HepG2 (cell line): Measurements from ENCODE around the gene SECISBP2L. TPM values are rescaled to one million over a fixed set of nuclear protein-coding genes. Genes with fewer than 3 reads are reported as not detected.
A peak's percentile ranks its signal among the peaks of the same experiment; 100 is the strongest.

Experiments
- FOXM1 ChIP-seq: sonication (generic); formaldehyde crosslinking; IDR thresholded peaks from 2 replicates; pipeline ENCODE4 v1.5.0; 2020; ENCODE audit warnings: missing genetic modification reagents
- MAFG ChIP-seq: sonication (generic); formaldehyde crosslinking; IDR thresholded peaks from 2 replicates; pipeline ENCODE4 v1.5.1; 2020; ENCODE audit warnings: mild to moderate bottlenecking, missing genetic modification reagents
- NFRKB ChIP-seq: fragments of 450-650 bp; IDR thresholded peaks from 2 replicates; pipeline ENCODE4 v1.6.1; 2017
- PHF5A ChIP-seq: IDR thresholded peaks from one replicate; pipeline ENCODE4 v1.6.1; 2018; ENCODE audit warnings: low read depth, missing genetic modification reagents; ENCODE audit not compliant: unreplicated experiment
- RBM39 ChIP-seq: fragments of 200-400 bp; formaldehyde crosslinking; IDR thresholded peaks from one replicate; pipeline ENCODE4 v1.6.1; 2018; ENCODE audit warnings: antibody characterized with exemption, mild to moderate bottlenecking, low read depth, low read length; ENCODE audit not compliant: poor library complexity, severe bottlenecking
- RFXANK ChIP-seq: IDR thresholded peaks from 2 replicates; pipeline ENCODE4 v1.6.1; 2016
- SCMH1 ChIP-seq: sonication (generic); formaldehyde crosslinking; IDR thresholded peaks from 2 replicates; pipeline ENCODE4 v1.9.0; 2021; ENCODE audit warnings: missing genetic modification reagents, mild to moderate bottlenecking, borderline replicate concordance
- SNRNP70 ChIP-seq: fragments of 200-400 bp; formaldehyde crosslinking; IDR thresholded peaks from 2 replicates; pipeline ENCODE4 v1.6.1; 2017; ENCODE audit warnings: mild to moderate bottlenecking, low read depth, low read length, moderate library complexity
- SPEN ChIP-seq: sonication (generic); formaldehyde crosslinking; IDR thresholded peaks from 2 replicates; pipeline ENCODE4 v1.5.1; 2020; ENCODE audit warnings: low read depth, mild to moderate bottlenecking, missing genetic modification reagents
- TCF12 ChIP-seq, 2 experiments: fragments of 450-650 bp in 1 of 2; sonication (generic) in 1 of 2; formaldehyde crosslinking in 1 of 2; IDR thresholded peaks; 2 replicates each; pipeline versions ENCODE4 v1.6.1 to v1.8.0; 2017 to 2022; ENCODE audit warnings: antibody characterized with exemption in 1 of 2, mild to moderate bottlenecking in 1 of 2, missing genetic modification reagents in 1 of 2, moderate library complexity in 1 of 2
- ZNF138 ChIP-seq: sonication (generic); formaldehyde crosslinking; IDR thresholded peaks from 2 replicates; pipeline ENCODE4 v1.5.0; 2020; ENCODE audit warnings: mild to moderate bottlenecking, low read depth, missing genetic modification reagents
- ZNF225 ChIP-seq: sonication (generic); formaldehyde crosslinking; IDR thresholded peaks from 2 replicates; pipeline ENCODE4 v1.4.0; 2020; ENCODE audit warnings: mild to moderate bottlenecking, missing genetic modification reagents
- ZNF234 ChIP-seq: sonication (generic); formaldehyde crosslinking; conservative IDR thresholded peaks from 2 replicates; pipeline ENCODE4 v1.5.1; 2020; ENCODE audit warnings: mild to moderate bottlenecking, missing genetic modification reagents
- ZNF644 ChIP-seq: IDR thresholded peaks from 2 replicates; pipeline ENCODE4 v1.6.1; 2016; ENCODE audit warnings: low read depth
- ZNF670 ChIP-seq: sonication (generic); formaldehyde crosslinking; IDR thresholded peaks from 2 replicates; pipeline ENCODE4 v1.8.0; 2022; ENCODE audit warnings: mild to moderate bottlenecking, missing genetic modification reagents, borderline replicate concordance
- ZNF781 ChIP-seq: sonication (generic); formaldehyde crosslinking; IDR thresholded peaks from 2 replicates; pipeline ENCODE4 v1.5.1; 2020; ENCODE audit warnings: borderline replicate concordance, mild to moderate bottlenecking, missing genetic modification reagents; ENCODE audit errors: not compliant biosample characterization
- polyA plus RNA-seq, 8 experiments: library from polyadenylated mRNA; depleted of rRNA in 3 of 8; stranded (reverse) in 7 of 8; unstranded in 1 of 8; fragments of >200 nt; fragmentation: Illumina TruSeq in 4 of 8; extraction: Trizol in 4 of 8; gene quantifications; 2 replicates each; pipeline versions ENCODE4 v1.2.1 to v1.2.3, GENCODE V29; 2011 to 2016; ENCODE audit warnings: low read depth in 4 of 8, missing spikeins in 1 of 8, mixed read lengths in 1 of 8; ENCODE audit not compliant: insufficient read depth in 1 of 8
- total RNA-seq, 5 experiments: library from RNA; depleted of rRNA; stranded (reverse); fragments of >200 nt; fragmentation: Illumina TruSeq; extraction: Trizol; gene quantifications; 2 replicates each; pipeline ENCODE4 v1.2.3, GENCODE V29; 2016; ENCODE audit warnings: low read depth in 1 of 5
- TF ChIP-seq, protein P1 (sequence below): sonication (generic); formaldehyde crosslinking; conservative IDR thresholded peaks from 2 replicates; pipeline ENCODE4 v1.8.1; 2023; ENCODE audit warnings: missing genetic modification reagents
- TF ChIP-seq, protein P2 (sequence below): IDR thresholded peaks from 2 replicates; pipeline ENCODE4 v1.6.1; 2018; ENCODE audit warnings: missing genetic modification reagents, mild to moderate bottlenecking, missing compliant biosample characterization
- TF ChIP-seq, protein P3 (sequence below): sonication (generic); formaldehyde crosslinking; IDR thresholded peaks from 2 replicates; pipeline ENCODE4 v1.8.0; 2022; ENCODE audit warnings: mild to moderate bottlenecking, missing genetic modification reagents
- TF ChIP-seq, protein P4 (sequence below): IDR thresholded peaks from 2 replicates; pipeline ENCODE4 v1.6.1; 2012; ENCODE audit warnings: low read length, improper control_type of control experiment
- TF ChIP-seq, protein P5 (sequence below): IDR thresholded peaks from 2 replicates; pipeline ENCODE4 v1.6.1; 2016

The SECISBP2L gene
- total and polyA plus RNA-seq, 2 of the 13 experiments (the other 11 are each of a cell fraction or from before 2014, with no cell fraction given): 13.9 to 15.6 TPM

DNA sequence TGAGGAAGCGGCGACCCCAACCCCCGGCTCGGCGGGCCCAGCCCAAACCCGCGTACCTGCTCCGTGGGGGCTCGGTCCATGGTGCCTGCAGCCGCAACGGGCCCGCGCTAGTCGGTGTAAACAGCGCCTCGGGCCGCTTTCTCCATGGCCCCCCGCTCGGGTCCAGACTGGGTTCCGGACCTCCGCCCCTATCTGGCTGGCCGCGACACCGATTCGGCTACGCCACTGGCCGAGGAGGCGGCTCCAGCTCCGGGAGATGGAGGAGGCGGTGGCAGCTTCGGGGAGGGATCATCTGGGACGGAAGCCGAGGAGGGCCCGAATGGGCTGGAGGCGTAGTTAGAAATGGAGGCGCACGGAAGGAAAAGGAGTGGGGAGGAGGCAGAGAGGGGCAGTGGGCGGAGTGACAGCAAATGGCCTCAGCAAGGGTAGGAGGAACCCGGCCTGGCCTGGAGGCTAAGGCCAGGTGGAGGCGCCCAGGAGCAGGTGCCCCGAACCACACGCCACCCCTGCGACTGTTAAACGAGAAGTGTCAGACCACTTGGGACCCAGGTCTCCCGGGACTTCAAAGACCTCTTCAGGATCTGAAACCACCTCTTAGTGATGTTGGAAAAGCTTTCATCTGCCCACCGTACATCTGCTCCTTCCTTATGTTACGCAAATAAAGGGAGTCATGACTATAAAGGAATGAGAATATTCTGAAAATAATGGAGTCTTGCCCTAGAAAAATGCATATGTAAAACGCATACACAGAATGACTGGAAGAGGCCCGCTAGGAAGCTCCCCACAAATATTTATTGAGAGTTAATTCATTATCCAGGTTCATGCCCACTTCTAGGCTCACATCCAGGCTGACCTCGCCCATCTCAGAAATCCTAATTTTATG lies at the start of gene SECISBP2L (continued):
- peak; percentile 96 for TF ChIP-seq SPEN
- peak; percentile 65 for TF ChIP-seq PHF5A (CRISPR knock-in tag)
- TF ChIP-seq, protein P1, sequence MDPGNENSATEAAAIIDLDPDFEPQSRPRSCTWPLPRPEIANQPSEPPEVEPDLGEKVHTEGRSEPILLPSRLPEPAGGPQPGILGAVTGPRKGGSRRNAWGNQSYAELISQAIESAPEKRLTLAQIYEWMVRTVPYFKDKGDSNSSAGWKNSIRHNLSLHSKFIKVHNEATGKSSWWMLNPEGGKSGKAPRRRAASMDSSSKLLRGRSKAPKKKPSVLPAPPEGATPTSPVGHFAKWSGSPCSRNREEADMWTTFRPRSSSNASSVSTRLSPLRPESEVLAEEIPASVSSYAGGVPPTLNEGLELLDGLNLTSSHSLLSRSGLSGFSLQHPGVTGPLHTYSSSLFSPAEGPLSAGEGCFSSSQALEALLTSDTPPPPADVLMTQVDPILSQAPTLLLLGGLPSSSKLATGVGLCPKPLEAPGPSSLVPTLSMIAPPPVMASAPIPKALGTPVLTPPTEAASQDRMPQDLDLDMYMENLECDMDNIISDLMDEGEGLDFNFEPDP (CRISPR knock-in tag): no peak
- TF ChIP-seq ZNF670: 0 out of 2 replicates have a peak, but pooled peaks have one; percentile 46
- TF ChIP-seq RBM39: peak; percentile 88
- TF ChIP-seq, protein P2, sequence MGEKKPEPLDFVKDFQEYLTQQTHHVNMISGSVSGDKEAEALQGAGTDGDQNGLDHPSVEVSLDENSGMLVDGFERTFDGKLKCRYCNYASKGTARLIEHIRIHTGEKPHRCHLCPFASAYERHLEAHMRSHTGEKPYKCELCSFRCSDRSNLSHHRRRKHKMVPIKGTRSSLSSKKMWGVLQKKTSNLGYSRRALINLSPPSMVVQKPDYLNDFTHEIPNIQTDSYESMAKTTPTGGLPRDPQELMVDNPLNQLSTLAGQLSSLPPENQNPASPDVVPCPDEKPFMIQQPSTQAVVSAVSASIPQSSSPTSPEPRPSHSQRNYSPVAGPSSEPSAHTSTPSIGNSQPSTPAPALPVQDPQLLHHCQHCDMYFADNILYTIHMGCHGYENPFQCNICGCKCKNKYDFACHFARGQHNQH (CRISPR knock-in tag): peak; percentile 91
- TF ChIP-seq, protein P3, sequence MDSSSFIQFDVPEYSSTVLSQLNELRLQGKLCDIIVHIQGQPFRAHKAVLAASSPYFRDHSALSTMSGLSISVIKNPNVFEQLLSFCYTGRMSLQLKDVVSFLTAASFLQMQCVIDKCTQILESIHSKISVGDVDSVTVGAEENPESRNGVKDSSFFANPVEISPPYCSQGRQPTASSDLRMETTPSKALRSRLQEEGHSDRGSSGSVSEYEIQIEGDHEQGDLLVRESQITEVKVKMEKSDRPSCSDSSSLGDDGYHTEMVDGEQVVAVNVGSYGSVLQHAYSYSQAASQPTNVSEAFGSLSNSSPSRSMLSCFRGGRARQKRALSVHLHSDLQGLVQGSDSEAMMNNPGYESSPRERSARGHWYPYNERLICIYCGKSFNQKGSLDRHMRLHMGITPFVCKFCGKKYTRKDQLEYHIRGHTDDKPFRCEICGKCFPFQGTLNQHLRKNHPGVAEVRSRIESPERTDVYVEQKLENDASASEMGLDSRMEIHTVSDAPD: peak; percentile 94
- TF ChIP-seq SNRNP70: no peak
- 0 out of 2 replicates have a peak, but pooled peaks have one; percentile 75 for TF ChIP-seq RFXANK (CRISPR knock-in tag)
- peak; percentile 60; the same call in 1 of the 2 replicates for TF ChIP-seq NFRKB
- TF ChIP-seq ZNF225 (CRISPR knock-in tag): peak; percentile 80; the same call in 1 of the 2 replicates
- no peak for TF ChIP-seq SCMH1 (CRISPR knock-in tag)
- TF ChIP-seq, protein P4, sequence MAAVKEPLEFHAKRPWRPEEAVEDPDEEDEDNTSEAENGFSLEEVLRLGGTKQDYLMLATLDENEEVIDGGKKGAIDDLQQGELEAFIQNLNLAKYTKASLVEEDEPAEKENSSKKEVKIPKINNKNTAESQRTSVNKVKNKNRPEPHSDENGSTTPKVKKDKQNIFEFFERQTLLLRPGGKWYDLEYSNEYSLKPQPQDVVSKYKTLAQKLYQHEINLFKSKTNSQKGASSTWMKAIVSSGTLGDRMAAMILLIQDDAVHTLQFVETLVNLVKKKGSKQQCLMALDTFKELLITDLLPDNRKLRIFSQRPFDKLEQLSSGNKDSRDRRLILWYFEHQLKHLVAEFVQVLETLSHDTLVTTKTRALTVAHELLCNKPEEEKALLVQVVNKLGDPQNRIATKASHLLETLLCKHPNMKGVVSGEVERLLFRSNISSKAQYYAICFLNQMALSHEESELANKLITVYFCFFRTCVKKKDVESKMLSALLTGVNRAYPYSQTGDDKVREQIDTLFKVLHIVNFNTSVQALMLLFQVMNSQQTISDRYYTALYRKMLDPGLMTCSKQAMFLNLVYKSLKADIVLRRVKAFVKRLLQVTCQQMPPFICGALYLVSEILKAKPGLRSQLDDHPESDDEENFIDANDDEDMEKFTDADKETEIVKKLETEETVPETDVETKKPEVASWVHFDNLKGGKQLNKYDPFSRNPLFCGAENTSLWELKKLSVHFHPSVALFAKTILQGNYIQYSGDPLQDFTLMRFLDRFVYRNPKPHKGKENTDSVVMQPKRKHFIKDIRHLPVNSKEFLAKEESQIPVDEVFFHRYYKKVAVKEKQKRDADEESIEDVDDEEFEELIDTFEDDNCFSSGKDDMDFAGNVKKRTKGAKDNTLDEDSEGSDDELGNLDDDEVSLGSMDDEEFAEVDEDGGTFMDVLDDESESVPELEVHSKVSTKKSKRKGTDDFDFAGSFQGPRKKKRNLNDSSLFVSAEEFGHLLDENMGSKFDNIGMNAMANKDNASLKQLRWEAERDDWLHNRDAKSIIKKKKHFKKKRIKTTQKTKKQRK: no peak
- TF ChIP-seq ZNF644: peak; percentile 92
- TF ChIP-seq, protein P5, sequence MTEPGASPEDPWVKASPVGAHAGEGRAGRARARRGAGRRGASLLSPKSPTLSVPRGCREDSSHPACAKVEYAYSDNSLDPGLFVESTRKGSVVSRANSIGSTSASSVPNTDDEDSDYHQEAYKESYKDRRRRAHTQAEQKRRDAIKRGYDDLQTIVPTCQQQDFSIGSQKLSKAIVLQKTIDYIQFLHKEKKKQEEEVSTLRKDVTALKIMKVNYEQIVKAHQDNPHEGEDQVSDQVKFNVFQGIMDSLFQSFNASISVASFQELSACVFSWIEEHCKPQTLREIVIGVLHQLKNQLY (CRISPR knock-in tag): peak; percentile 50; the same call in 1 of the 2 replicates
- TF ChIP-seq MAFG (CRISPR knock-in tag): no peak
- TF ChIP-seq TCF12 (IDR thresholded peaks at IDR 0.05): no peak
- peak; percentile 73; the same call in 1 of the 2 replicates for TF ChIP-seq TCF12 (CRISPR knock-in tag; IDR thresholded peaks at IDR 0.05)
- TF ChIP-seq FOXM1 (CRISPR knock-in tag): no peak
- 0 out of 2 replicates have a peak, but pooled peaks have one; percentile 82 for TF ChIP-seq ZNF138 (CRISPR knock-in tag)
- TF ChIP-seq ZNF781 (CRISPR knock-in tag): peak; percentile 84
- no peak; the same call in 1 of the 2 replicates for TF ChIP-seq ZNF234 (CRISPR knock-in tag)
